Stimulated activated CD4-positive, alpha-beta T cell treated with anti-CD3 and anti-CD28 coated beads, Interleukin-12 subunit alpha, Interleukin-12 subunit beta, amount 100 ng/mL, for 48 hours (primary cell): Measurements from ENCODE around the gene CDNF.
A peak's percentile ranks its signal among the peaks of the same experiment; 100 is the strongest.
"Not testable (repeated sequence)": the region's sequence is repeated elsewhere in the genome, so short reads cannot be mapped to it uniquely, and the experiment has no call there.

ENCODE experiments used
- DNase-seq, 3 donors: peaks; one replicate each; pipeline ENCODE4 v3.0.0-alpha.2; 2020; ENCODE audit warnings: low read depth in 2 of 3, low spot score in 1 of 3

The CDNF gene

GRCh38 chr10:14839305-14839695 lies 1.5 kb upstream of the CDNF start:
- DNase-seq, result no peak

- peak in 1 of 3 donors; percentile 11 for DNase-seq
Observed at GRCh38 chr10:14838582-14839304, 906 bp upstream of the CDNF start.

GRCh38 chr10:14837003-14837756 lies 657 bp downstream of the CDNF start:
- no peak for DNase-seq

GRCh38 chr10:14836208-14836607 lies 1.6 kb downstream of the CDNF start:
- no peak for DNase-seq

- DNase-seq, result no peak
Observed at GRCh38 chr10:14833106-14833505, 4.7 kb downstream of the CDNF start.

- no peak for DNase-seq
Observed at GRCh38 chr10:14826076-14826829, 11.6 kb downstream of the CDNF start.

GRCh38 chr10:14823966-14824365 lies 13.9 kb downstream of the CDNF start:
- DNase-seq, result no peak

GRCh38 chr10:14822879-14823755 lies 14.7 kb downstream of the CDNF start:
- peak in 2 of 3 donors; percentile 22 to 32 for DNase-seq

GRCh38 chr10:14821635-14822375 lies 16.0 kb downstream of the CDNF start:
- no peak for DNase-seq

GRCh38 chr10:14820775-14821154 lies 17.1 kb downstream of the CDNF start:
- DNase-seq, result no peak

- DNase-seq, result no peak
Observed at GRCh38 chr10:14820010-14820774, 17.6 kb downstream of the CDNF start.

- not testable (repeated sequence) for DNase-seq
Observed at GRCh38 chr10:14816717-14817116, 21.1 kb downstream of the CDNF start.

GRCh38 chr10:14815681-14816080 lies 22.2 kb downstream of the CDNF start:
- DNase-seq, result no peak

- DNase-seq, result no peak
Observed at GRCh38 chr10:14812271-14812670, 25.6 kb downstream of the CDNF start.

- no peak for DNase-seq
Observed at GRCh38 chr10:14810969-14811953, 26.6 kb downstream of the CDNF start.

- no peak for DNase-seq
Observed at GRCh38 chr10:14806318-14806717, 31.5 kb downstream of the CDNF start.

- DNase-seq, result no peak
Observed at GRCh38 chr10:14803827-14804226, 34.0 kb downstream of the CDNF start.

GRCh38 chr10:14801723-14802122 lies 36.1 kb downstream of the CDNF start:
- no peak for DNase-seq
